ENCODE measurements around the gene PICK1. TPM values are rescaled to one million over a fixed set of nuclear protein-coding genes. Genes with fewer than 3 reads are reported as not detected.

Gene PICK1
- total RNA-seq, 1 donor from 2014 or later, result 21.1 TPM

DNA sequence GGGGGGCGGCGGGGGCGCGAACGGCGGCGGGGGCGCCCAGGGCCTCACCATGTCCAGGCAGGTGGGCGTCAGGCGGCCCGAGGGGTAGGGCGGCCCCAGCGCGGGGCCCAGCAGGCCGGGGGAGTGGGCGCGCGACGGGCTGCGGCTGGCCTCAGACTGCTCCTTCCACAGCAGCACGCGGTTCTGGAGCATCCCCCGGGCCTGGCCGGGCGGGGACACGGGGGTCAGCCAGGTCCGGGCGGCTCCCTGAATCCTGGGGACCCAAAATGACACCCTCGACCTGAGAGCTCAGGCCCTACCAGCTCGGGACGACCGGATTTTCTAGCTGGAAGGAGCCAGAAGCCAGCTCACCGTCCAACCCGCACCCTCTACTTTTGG is 32.3 kb downstream of the PICK1 start:
- H3K9me3 ChIP-seq, result no peaks in the 10 kb centered on the region
- intact Hi-C loops (cut with DNase I), result no loop called here
- peak overlapping the region in 1 of 2 donors; percentile 19 for H3K4me3 ChIP-seq
- peaks cover 7% of the 10 kb centered on the region for H3K4me1 ChIP-seq
- TF ChIP-seq POLR2AphosphoS5 (IDR thresholded peaks at IDR 0.05; ENCODE audit: insufficient read depth in 1 of 2, low read depth in 1 of 2) (no peak), POLR2A (IDR thresholded peaks at IDR 0.05) (no peak)
- TF ChIP-seq, protein P1, sequence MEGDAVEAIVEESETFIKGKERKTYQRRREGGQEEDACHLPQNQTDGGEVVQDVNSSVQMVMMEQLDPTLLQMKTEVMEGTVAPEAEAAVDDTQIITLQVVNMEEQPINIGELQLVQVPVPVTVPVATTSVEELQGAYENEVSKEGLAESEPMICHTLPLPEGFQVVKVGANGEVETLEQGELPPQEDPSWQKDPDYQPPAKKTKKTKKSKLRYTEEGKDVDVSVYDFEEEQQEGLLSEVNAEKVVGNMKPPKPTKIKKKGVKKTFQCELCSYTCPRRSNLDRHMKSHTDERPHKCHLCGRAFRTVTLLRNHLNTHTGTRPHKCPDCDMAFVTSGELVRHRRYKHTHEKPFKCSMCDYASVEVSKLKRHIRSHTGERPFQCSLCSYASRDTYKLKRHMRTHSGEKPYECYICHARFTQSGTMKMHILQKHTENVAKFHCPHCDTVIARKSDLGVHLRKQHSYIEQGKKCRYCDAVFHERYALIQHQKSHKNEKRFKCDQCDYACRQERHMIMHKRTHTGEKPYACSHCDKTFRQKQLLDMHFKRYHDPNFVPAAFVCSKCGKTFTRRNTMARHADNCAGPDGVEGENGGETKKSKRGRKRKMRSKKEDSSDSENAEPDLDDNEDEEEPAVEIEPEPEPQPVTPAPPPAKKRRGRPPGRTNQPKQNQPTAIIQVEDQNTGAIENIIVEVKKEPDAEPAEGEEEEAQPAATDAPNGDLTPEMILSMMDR (IDR thresholded peaks at IDR 0.05), result no peak
- no peaks in the 10 kb centered on the region for H3K27me3 ChIP-seq
- DNase-seq (ENCODE audit: extremely low spot score in 2 of 2), result no peak
- H3K27ac ChIP-seq, result peak overlapping the region; percentile 10
- no peaks in the 10 kb centered on the region for H3K36me3 ChIP-seq

DNA sequence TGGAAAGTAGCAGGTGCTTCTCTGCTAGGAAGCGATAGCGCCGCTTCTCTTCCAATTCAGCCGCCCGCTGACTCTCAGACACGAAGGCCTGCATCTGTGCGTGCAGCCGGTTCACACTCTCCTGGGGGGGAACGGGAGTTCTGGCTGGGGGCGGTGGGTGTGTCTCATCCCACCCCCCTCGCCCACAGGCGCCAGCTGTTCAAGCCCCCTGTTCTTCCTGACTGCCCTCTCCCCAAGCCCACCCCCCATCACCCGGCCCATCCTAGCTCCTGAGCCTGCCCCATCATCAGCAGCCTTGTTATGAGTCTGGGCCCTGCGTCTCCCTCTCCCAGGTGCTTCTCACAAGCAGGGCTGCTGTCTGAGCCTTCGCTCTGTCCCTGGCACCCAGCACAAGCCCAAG is 39.9 kb downstream of the PICK1 start:
- no peaks in the 10 kb centered on the region for H3K27me3 ChIP-seq
- H3K4me1 ChIP-seq, result no peaks in the 10 kb centered on the region
- no peaks in the 10 kb centered on the region for H3K9me3 ChIP-seq
- H3K36me3 ChIP-seq, result no peaks in the 10 kb centered on the region
- H3K4me3 ChIP-seq, result no peak overlapping the region
- intact Hi-C loops (cut with DNase I), result no loop called here
- DNase-seq (ENCODE audit: extremely low spot score in 2 of 2), result no peak
- TF ChIP-seq, protein P1 (IDR thresholded peaks at IDR 0.05), result no peak
- TF ChIP-seq POLR2AphosphoS5 (IDR thresholded peaks at IDR 0.05; ENCODE audit: insufficient read depth in 1 of 2, low read depth in 1 of 2) (no peak), POLR2A (IDR thresholded peaks at IDR 0.05) (no peak)
- no peak overlapping the region for H3K27ac ChIP-seq

DNA sequence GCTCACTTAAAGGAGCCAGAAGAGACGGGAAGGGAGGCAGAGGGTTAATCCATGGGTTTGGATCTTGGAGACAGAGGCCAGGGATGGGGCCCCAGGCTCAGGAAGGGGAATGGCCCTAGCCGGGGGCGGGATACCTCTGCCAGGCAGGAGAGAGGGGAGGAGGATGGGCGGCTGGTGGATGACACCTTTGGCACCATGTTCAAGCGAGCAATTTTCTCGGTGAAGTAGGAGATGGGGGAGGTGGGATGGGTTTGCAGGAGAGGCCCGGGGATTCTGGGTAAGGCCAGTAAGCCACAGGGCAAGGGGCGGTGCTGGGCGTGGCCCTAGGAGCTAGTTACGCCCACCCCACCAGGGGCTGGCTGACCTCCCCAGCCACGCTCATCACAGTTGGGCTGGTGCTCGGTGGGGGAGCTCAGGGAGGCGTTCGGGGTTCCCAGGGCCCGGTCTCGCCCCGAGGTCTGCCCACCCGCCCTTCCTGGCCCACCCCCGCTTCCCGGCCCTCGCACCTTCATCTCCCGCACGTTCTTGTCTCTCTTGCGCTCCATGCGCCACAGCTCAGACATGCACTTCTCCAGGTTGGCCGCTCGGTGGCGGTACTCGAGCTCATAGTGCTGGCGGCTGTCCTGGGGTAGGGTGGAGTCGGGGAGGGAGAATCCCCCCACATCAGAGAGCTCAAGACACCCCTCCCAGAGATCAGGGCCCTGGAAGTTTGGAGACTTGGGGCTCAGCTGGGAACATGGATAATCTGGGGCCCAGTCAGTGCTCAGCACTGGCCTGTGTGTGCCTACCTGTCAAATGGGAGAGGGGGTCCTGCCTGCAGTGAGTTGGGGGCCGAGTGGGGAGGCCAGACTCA is 40.6 kb downstream of the PICK1 start:
- Histone ChIP-seq H3K36me3 (no peaks in the 10 kb centered on the region), H3K27ac (no peak overlapping the region), H3K27me3 (no peaks in the 10 kb centered on the region), H3K4me3 (no peak overlapping the region), H3K4me1 (no peaks in the 10 kb centered on the region), H3K9me3 (no peaks in the 10 kb centered on the region)
- intact Hi-C loops (cut with DNase I), result no loop called here
- no peak for DNase-seq (ENCODE audit: extremely low spot score in 2 of 2)
- TF ChIP-seq, protein P1 (IDR thresholded peaks at IDR 0.05), result no peak

DNA sequence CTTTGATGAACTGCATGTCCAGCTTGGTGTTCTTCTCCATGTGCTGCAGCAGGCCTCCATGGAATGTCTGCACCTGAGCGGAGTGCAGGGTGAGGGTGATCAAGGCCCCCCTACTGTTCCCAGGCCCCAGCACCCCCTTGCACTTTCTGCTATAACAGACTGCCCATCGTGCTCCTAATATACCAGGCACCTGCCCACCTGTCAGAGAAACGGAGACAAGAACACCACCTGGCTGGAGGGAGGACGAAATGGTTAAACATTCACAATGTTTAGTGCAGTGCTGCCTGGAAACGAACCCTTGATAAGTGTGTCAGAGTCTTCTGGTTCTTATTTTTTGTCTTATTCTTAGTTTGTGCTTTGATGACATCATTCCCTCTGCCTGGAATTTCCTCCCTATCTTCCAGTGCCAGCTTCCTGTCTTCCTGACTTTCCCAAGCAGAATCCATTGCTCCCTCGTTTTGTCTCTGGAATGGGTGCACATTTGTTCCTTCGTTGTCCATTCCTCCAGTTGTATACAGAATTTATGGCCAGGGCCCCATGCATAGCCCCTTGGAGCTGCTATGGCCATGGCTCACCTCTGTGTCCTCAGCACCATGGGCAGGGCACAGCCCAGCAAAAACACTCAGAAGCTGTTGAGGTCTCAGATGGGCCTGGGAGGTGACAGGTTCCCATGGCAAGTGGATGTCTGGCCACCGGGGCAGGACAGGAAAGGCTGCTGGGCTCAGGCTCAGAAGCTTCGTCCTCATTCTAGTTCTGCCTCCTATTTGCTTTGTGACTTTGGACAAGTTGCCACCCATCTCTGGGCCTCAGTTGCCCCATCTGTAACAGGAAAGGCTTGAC is 41.4 kb downstream of the PICK1 start:
- Histone ChIP-seq H3K9me3 (no peaks in the 10 kb centered on the region), H3K27ac (no peak overlapping the region), H3K4me1 (no peaks in the 10 kb centered on the region), H3K4me3 (no peak overlapping the region), H3K27me3 (no peaks in the 10 kb centered on the region), H3K36me3 (no peaks in the 10 kb centered on the region)
- TF ChIP-seq, protein P1 (IDR thresholded peaks at IDR 0.05), result no peak
- TF ChIP-seq POLR2AphosphoS5 (IDR thresholded peaks at IDR 0.05; ENCODE audit: insufficient read depth in 1 of 2, low read depth in 1 of 2), result no peak
- no peak for TF ChIP-seq POLR2A (IDR thresholded peaks at IDR 0.05)
- intact Hi-C loops (cut with DNase I), result no loop called here
- DNase-seq (ENCODE audit: extremely low spot score in 2 of 2), result no peak

DNA sequence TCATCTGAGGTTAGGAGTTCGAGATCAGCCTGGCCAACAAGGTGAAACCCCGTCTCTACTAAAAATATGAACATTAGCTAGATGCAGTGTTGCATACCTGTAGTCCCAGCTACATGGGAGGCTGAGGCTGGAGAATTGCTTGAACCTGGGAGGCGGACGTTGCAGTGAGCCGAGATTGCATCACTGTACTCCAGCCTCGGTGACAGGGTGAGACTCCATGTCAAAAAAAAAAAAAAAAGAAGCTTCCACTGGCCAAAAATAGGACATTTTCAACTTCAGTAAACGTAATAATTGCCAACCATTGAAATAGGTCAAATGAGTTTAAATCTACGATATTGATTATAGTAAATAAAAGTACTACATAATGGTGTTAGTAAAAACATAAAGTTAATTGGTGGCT is 46.4 kb downstream of the PICK1 start:
- H3K27ac ChIP-seq, result no peak overlapping the region
- H3K4me3 ChIP-seq, result no peak overlapping the region

More for the DNA sequence above, 46.4 kb downstream of the PICK1 start:
- Histone ChIP-seq H3K27me3 (no peaks in the 10 kb centered on the region), H3K4me1 (no peaks in the 10 kb centered on the region), H3K9me3 (no peaks in the 10 kb centered on the region), H3K36me3 (no peaks in the 10 kb centered on the region)
- intact Hi-C loops (cut with DNase I), result no loop called here
- DNase-seq (ENCODE audit: extremely low spot score in 2 of 2), result no peak
- TF ChIP-seq, protein P1 (IDR thresholded peaks at IDR 0.05), result no peak
- no peak for TF ChIP-seq POLR2AphosphoS5 (IDR thresholded peaks at IDR 0.05; ENCODE audit: insufficient read depth in 1 of 2, low read depth in 1 of 2)
- no peak for TF ChIP-seq POLR2A (IDR thresholded peaks at IDR 0.05)

Measured in vagina (tissue), 2 donors.